ENCODE measurements around the gene SSTR3. TPM values are rescaled to one million over a fixed set of nuclear protein-coding genes. Genes with fewer than 3 reads are reported as not detected.

SSTR3 gene
- total and polyA plus RNA-seq, 2 of the 4 experiments (the other 2 are of a cell fraction): under 0.01 to 0.07 TPM

GRCh38 chr22:37256075-37256726 is 43.9 kb upstream of the SSTR3 start:
- no peak for TF ChIP-seq RCOR1 (IDR thresholded peaks at IDR 0.05; ENCODE audit: insufficient replicate concordance, low read length)
- no peak for TF ChIP-seq ELK1 (IDR thresholded peaks at IDR 0.05; ENCODE audit: borderline replicate concordance, low read depth, low read length)
- Histone ChIP-seq H3K9ac (ENCODE audit: low read depth, low read length) (no peak overlapping the region), H3K4me2 (ENCODE audit: low read depth, low read length) (no peak overlapping the region), H3K18ac (ENCODE audit: low read depth, low read length) (no peak overlapping the region), H3K23ac (ENCODE audit: low read depth, low read length) (no peak overlapping the region), H3K4me3 (ENCODE audit: insufficient read depth, low read depth, low read length) (no peak overlapping the region), H2AK5ac (ENCODE audit: low read depth, low read length) (no peak overlapping the region), H2AK9ac (replicated peaks; ENCODE audit: low read depth, low read length, poor library complexity) (peak overlapping the region; percentile 38), H3K27ac (ENCODE audit: insufficient read depth, low read length) (no peak overlapping the region), H3K9me1 (ENCODE audit: insufficient read depth, low read length) (no peaks in the 10 kb centered on the region), H4K5ac (ENCODE audit: low read depth, low read length) (no peak overlapping the region), H3K79me1 (ENCODE audit: low read depth in 1 of 2, low read length in 2 of 2) (no peaks in the 10 kb centered on the region), H2BK15ac (ENCODE audit: low read depth, low read length) (no peak overlapping the region), H4K8ac (ENCODE audit: low read depth in 2 of 2, low read length in 2 of 2) (no peak overlapping the region), H2BK20ac (ENCODE audit: low read depth, low read length) (no peak overlapping the region), H3K27me3 (ENCODE audit: control insufficient read depth, insufficient read depth, low read length) (peaks cover 6% of the 10 kb centered on the region; the same call in 1 of the 2 replicates), H2AFZ (replicated peaks; ENCODE audit: low read length, poor library complexity) (no peak overlapping the region), H3K56ac (ENCODE audit: extremely low read depth, insufficient read depth, low read length) (no peak overlapping the region), H4K20me1 (ENCODE audit: insufficient read depth, low read length) (no peaks in the 10 kb centered on the region), H3K4me1 (ENCODE audit: control insufficient read depth, insufficient read depth, low read length) (peaks cover 7% of the 10 kb centered on the region), H3K9me3 (ENCODE audit: control insufficient read depth, insufficient read depth, low read length) (no peaks in the 10 kb centered on the region), H2BK120ac (ENCODE audit: low read depth, low read length) (no peak overlapping the region), H3K14ac (replicated peaks; ENCODE audit: low read depth, low read length) (no peak overlapping the region), H3K4ac (ENCODE audit: low read depth, low read length) (no peak overlapping the region), H2BK5ac (ENCODE audit: low read depth, low read length, poor library complexity, severe bottlenecking) (no peak overlapping the region), H3K36me3 (ENCODE audit: control insufficient read depth, insufficient read depth, low read length) (no peaks in the 10 kb centered on the region), H4K91ac (ENCODE audit: insufficient read depth, low read depth, low read length) (no peak overlapping the region)
- ChIA-PET CTCF (no interaction called here), POLR2A (ENCODE audit: unreplicated experiment) (no interaction called here)
- dilution Hi-C loops (cut with HindIII; ENCODE audit: low sequenced_read_pairs, unreplicated experiment) (no loop called here), in situ Hi-C loops (cut with MboI; ENCODE audit: low sequenced_read_pairs) (no loop called here), intact Hi-C loops (cut with micrococcal nuclease) (no loop called here)
- 82% methylated on average over 4 of the region's 10 CpGs; no CpG with 5 or more reads in 1 of the 2 experiments for WGBS, 2 experiments (ENCODE audit: extremely low coverage in 2 of 2, insufficient read length in 1 of 2)
- no peak for ATAC-seq (ENCODE audit: low read depth)
- no TSS peak for BruUV-seq (replicated peaks)
- DNase-seq: no peak
